Measurements from ENCODE around the gene SCAMP1.

The SCAMP1 gene

DNA sequence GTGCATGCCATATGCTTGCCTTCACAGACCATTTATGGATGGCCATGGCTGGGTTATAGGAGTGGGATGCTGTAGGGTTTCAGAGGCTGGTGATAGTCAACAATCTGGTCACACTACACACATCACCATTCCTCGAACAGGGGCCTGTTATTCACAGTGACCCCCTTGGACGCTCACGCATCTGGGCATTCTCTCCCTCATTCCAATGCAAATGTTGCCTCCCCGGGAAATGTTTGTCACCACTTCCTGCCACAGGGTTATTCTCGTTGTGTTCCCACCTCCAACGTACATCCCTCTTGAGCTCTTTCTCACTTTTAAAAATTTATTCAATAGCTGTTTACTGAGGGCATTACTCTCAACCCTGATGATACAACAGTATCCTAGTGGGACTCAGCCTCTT is 135.4 kb downstream of the SCAMP1 start:
- DNase-seq (ENCODE audit: low spot score) = no peak

DNA sequence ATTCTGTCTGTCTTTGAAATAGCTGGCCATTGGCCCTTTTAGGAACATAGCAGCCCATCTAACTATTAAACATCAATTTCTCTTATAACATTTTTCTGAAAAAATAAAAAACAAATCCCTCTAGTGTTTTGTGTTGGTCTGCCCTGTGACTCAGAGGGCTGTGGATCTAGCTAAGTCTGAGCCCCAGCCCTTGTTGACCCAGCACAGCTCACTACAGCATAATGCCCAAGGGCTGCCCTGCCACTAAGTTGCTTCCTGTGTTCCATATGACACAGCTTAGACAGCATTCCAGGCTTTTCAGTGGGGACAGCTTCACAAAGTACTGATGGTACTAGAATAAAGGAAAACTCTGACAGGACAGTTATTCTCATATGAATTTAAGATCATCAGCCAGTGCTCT is 136.0 kb downstream of the SCAMP1 start:
- no peak for DNase-seq (ENCODE audit: low spot score)

DNA sequence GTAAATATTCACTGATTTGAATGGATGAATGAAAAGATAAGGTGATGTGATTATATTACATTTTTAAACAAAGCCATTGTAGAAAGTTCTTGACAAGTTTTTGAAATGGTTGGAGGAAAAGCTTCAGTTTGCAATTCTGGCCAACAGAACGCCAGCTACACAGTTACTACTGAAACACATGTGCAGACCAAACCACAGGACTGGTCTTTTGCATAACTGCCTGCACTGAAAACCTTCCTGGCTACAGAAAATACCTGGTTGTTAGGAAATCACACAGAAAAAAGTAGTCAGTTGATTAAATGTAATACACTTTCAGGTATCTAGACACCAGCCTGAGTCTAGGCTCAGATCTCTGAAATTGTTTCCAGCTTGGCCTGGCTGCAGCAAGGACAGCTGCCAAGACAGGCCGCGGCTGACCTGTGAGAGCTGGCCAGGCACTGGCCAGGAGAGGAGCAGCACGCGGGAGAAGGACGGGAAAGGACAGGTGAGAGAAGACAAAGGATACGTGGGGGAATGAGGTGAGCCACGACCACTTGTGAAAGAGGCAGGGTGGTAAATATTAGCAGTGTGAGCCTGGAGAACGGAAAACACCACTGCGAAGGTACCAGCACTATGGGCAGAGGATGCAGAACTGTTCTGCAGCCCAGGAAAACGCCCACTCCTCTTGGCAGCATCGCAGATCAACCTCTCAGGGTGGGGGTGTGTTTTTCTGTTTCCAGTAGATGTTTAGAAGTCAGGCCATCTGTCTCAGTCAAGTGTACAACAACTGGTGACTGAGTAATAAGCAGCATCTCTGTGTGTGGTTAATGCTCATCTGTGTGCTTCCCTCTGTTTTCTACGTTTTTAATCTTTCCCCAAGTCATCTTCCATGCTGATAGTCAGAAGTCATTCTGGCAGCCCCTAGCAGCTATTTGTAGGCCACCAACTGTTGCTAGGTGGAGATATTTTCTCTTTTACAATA is 137.4 kb downstream of the SCAMP1 start:
- no peak for DNase-seq (ENCODE audit: low spot score)

DNA sequence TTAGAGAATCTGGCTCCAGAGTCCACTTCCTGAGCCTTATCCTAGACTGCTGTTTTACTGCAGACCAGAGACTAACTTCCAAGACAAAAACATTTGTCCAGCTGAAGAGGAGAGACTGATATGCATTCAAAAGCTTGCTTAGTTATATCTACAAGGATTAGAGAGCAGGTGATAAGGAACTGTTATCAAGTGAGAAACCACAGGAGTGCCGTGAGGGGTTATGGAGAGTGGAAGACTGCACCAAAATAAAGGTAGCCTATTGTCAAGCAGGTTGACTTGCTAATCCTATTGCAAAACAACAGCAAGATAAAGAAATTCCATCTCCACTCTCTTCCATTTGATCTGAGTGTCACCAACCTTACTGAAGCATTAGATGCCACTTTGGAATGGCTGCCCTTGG is 139.1 kb downstream of the SCAMP1 start:
- DNase-seq (ENCODE audit: low spot score) = no peak

DNA sequence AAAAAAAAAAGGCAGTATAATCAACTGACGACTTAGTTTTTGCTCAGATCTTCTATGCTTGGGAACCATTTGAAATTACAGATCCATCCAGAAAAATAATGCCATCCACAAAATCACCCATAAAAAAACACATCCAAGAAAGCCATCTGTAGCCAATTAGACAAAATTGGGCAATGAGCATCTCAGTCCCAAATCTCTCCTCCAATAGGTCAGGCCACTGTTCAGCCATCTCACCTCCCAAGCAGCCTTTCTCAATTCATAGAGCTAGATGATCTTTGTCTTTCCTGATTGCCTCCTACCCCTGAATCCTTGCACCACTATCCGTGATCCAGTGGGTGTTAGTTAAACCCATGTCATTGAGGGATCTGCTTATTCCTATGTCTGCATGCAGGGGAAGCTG is 139.6 kb downstream of the SCAMP1 start:
- DNase-seq (ENCODE audit: low spot score) = no peak

DNA sequence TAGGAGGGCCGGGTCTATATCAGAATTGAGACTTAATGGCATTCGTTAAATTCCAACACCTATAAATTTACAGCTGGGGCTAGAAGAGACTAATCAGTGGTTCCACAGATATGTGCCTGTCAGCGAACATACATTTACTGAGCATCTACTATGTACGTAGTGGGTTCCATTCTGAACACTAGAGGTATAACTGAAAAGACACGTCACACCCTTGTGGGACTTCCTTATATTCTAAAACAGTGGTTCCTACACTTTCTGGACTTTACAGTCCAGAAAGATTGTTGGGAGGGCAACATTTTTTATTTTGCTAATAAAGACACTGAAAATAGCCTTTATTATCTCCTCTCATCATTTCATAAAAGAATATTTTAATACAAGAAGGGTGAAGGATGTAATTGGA is 140.5 kb downstream of the SCAMP1 start:
- no peak for DNase-seq (ENCODE audit: low spot score)

DNA sequence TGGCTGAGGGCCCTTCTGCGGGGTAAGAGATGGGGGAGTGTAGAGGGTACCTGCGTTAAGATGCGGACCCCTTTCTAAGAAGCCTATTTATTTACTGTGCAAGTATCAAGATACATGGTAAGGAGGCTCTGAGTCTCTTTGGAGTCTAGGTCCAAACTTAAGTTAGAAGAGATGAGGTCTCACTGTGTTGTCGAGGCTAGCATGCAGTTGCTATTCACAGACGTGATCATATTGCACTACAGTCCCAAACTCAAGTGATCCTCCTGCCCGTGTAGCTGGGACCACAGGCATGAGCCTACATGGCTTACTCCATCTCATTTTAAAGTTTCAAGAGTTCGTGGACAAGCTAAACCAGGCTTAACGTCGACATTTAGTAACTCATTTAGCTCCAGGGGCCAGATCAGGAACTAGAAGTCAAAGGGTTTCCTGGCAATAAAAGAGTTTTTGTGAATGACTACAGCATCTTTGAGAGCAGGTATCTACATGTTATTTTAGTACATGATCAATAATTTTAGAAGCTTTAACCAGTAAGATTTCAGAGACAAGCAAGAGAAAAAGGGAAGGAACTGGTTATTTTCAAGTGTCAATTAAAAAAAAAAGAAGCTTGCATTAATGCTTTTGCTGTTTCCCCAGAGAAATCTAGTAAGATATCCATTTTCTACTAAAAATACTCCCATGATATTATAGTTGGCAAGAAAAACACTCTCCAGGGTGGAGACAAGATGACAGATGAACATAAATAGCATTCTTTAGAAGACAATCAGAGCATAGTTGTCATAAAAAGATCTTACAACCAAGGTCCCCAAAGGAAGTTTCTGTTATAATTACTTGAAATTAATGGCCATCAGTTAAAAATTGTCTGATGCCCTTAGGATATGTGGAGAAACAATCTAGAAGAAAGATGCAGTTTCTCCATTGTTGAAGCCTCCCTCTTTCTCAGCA is 141.3 kb downstream of the SCAMP1 start:
- no peak for DNase-seq (ENCODE audit: low spot score)

DNA sequence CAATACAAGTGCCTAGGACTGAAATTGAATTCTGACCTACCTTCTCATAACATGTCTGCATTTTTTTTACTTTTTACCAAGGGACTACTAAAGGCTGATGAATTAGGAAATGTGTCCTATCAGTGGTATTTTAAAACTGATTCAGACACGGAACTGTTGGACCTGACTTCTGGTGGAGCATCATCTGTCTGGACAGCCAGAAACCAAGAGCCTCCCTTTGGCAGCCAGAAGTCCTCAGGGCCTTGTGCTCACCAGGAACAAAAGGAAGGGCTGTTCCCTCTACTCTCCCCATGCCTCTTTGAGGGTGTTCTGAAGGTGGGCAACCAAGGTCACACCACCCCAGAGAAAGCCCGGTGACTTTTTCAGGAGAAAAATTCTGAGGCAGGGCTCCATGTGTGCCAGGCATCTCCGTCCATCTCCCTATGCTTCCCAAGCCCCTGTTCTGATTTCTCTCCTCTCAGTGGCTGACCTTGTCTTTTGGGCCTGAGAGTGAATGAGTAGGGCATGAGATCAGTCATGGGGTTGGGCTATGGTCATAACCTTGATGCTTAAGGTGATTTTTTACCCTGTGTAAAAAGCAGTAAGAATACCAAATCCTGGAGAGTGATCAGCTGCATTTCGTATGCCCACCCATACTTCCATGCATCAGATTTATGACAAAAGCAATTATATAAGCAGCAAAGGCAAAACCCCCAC is 143.7 kb downstream of the SCAMP1 start:
- DNase-seq (ENCODE audit: low spot score) = no peak

DNA sequence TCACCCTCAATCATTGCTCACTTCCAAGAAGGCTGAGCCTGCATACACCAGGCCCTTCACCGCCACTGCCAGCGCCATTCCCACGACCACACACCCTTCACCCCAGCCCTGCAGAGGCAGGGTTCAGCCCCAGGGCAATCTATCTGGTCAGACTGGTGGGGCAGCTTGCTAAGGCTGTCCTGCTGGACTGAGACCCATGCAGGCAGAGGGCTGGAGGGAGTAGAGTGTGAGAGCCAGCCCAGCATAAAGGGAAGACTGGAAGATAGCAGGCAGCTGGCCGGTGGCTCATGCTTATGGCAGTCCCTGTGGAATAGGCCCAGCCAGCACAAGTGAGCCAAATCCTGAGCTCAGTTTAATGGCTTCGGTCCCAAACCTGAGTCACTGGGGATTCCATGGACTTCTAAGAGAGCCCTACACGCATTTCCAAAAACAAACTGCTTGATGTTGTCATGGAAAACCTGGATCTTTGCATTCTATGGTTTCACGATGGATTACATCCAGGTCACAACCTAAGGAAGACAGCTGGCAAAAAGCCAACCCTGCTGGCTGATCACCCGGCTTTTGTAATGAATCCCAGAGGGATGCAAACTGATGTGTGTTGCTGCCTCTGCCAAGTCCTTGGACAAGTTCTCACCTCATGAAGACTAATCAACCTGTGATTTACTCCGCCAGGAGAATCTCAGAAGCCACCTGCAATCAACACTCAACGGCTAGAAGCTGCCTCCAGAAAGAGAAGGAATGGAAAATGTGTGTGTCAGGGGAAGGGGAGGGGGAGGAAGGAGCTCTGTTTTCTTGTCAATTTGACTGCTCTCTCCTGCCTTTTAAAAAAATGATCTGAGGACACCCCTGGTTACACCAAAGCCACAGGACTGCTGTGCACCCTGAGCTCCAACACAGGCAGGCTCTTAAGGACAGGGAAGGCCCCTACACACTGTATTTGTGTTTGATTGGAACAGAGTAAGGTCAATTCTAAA is 144.6 kb downstream of the SCAMP1 start:
- no peak for DNase-seq (ENCODE audit: low spot score)

DNA sequence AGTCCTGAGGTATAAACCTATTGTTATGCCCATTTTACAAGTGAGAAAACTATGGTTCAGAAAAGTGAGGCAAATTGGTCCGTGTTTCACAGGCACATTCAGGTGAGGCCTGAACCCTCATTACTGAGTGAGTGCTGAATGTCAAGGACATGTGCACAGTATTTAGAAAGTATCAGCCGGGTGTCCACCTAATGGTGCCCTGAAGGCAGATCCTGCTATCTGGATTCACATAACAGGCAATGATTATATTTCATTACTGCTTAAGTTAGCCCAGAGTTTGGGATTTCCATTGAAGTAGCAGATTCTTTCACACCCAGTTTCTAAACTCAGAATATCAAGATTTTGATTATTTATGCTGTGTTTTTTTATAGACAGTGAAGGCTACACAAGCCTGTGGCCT is 145.4 kb downstream of the SCAMP1 start:
- DNase-seq (ENCODE audit: low spot score) = no peak

DNA sequence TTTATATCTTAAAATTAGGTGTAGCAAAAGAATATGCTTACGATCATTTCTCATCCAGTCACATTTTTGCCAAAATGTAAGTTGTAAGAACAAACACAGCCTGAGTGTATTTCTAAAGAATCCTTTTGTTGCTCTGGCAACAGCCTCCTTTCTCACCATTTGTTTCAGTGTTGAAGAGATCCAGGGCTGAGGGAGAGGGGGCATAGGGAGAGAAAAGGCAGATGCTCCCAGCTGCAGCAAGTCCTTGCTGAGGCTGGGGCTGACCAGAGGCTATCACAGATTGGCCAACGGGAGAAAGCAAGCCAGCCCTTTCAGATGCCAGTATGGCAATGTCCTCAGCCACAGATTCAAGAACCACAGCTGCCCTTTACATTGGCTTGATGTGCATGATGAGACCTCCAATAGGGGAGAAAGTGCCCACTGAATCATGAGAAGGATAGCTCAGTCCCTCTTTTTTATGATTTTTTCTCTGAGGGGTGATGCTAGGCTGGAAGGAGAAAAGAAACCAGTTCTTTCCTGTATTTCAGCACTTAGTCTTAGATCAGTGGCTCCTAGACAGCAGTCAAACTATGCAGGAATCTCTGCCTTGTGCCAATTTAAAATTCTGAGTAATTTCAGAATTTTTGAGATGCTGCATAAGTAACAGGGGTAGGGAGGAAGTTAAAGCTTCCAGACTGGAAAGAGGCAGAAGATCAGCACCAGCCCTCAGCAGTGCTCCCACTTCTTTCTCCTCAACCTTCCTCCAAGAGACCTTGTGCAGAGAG is 146.0 kb downstream of the SCAMP1 start:
- DNase-seq (ENCODE audit: low spot score) = no peak

DNA sequence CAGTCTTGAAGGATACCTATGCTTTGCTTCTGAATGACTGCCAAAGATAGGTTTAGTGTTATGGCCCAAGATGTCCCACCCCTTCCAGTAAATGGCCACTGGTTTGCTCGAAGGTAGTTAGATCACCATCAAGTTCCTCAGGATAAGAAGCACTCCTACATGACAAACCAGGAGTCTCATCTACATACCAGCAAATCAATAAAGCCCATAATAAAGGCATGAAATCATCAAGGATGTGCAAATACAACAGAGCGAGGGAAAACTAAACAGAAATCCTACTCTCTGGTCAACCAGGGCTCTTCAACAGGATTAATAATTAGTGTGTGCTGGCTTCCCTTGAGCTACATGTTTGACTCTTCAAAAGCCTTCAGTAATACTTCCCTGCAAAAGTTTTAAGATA is 147.1 kb downstream of the SCAMP1 start:
- DNase-seq (ENCODE audit: low spot score) = no peak

DNA sequence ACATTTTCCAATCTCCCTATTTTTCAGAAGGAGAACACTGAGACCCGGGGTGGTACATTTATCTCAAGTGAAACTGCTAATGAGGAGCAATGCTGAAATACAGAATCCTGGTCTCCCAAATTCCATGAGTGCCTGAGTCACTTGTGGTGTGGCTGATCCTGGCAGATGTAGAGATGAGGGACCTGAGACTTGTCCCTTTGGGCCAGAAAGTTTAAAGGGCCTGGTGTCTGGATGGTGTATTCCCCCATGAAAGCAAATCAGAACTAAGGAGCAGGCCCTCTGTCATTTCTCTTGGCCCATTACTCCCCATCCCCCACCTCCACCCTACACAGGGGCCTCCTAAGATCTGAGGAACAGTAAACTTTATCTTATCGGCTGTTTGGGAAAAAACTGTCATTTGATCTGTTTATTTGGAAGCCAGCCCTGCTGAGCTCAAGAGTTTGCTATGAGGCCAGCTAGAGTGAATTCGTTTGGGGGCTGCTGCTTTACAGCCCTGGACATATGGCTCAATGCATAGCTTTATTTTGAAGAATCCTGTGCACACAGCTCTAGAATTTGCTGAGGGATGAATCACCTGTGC is 147.9 kb downstream of the SCAMP1 start:
- DNase-seq (ENCODE audit: low spot score) = no peak

DNA sequence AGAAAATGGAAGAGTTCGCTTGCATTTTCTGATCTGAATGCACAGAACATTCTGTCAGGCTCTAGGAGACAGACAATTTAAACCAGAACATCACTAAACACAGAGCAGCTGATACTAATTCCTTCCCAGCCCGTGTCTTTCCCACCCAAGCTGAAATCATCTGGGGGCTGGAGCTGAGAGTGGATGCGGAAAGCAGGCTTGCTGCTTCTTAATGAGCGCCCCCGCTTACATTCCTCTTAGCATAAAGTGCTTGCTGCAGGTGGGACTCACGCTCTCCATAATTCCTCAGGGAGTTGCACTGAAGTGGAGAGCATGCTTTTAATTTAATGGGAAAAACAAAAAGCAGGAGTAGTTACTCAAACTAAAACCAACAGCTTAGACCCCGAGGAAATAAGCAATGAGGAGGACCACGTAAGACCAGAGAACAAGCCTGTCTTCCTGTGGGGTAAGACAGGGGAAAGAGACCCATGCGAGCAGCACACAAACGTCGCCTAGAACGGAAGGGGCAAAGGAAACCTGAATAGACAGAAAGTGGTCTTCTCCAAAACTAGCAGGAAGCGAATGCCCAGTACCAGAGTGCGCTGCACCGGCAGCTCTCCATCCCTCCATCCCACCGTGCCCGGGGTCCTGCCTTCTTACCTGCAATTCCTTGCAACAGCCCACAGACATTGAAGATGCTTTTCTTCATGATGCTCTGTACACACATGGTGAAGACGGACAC is 148.9 kb downstream of the SCAMP1 start:
- DNase-seq (ENCODE audit: low spot score) = no peak

DNA sequence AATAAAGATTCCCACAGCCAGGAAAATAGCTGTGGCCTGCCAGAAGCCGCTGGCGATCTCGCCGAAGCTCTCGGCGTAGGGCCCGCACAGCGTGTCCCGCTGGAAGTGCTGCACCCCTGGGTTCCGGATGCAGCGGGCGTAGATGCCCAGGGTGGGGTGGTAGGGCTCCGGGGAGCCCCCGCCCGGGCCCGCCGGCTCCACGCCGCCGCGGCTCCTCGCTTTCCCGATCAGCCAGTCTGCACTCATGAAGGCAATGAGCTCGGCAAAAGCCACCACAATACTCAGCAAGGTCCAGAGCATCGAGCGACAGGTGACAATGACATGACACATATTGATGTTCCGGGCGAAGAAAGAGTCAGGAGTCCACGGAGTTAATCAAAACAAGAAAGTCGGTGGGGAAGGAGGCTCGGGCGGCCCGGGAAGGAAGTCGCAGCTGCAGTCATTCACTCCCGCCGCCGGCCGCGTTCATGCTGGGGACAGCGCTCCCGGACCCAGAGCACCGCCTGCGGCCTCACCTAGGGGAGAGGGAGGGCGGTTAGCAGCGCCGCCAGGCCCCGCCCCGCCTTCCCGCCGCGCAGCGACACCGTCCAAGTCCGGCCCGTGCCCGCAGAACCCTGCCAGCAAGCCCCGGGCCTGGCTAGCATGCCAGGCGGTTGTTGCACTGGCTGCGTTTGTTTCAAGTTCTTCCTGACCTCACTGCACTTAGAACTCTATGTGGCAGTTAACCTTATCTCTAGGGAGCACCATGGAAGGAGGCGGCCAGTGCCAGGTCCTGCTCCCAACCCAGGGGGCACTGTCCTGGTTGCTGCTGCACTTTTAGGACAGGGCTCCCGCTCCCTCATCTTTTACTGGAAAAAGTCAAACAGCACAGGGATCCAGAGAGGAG is 149.7 kb downstream of the SCAMP1 start:
- DNase-seq (ENCODE audit: low spot score) = peak; percentile 76

DNA sequence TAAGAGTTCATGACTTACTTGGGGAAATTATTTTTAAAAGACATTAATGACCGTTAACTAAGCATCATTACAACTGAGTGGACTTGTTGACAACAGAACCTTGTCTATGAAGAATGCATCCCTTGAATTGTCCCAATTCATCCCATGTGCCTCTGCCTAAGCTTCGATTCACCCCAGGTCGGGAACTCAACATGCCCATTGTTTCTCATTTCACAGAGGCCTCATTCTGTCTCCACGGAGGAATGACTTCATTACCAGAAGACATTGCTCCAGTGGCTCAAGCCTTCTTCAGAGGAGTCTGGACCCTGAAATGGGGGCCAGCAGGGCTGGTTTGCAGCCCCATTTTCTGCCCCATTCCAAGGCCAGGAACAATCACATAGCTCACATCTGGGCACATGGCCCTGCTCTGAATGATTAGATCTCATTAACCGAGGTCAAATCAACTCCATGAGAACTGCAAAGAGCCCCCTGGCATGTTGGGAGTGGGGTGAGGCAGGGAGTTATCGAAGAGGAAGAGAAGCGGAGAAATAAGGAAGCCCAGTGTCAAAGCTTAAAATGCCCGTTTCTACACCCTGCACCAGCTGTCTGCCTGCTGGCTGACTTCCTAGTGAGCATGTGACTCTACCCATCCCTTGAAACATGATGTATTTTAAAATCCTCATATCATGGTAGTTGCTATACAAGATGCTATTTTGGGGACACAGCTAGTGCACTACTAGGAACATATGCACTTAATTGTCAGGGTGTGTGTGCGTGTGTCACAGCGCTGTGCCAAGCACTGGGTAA is 150.9 kb downstream of the SCAMP1 start:
- no peak for DNase-seq (ENCODE audit: low spot score)

DNA sequence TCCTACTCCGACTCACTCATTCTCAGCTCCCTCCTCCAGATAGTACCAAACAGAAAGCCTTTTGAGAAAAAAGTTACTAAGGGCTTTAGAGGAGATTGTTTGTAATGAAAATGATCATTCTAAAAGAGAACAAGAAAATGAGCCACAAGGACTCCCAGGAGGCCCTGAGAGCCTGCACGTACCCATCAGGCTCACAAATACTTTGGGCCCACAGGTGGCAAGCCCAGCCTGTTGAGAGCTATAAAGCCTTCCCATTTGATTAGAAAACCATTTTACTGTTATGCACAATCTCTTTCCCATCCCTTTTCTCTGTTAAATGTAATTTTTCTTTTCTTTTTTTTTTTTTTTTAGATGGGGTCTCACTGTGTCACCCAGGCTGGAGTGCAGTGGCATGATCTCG is 152.0 kb downstream of the SCAMP1 start:
- DNase-seq (ENCODE audit: low spot score) = no peak

Data from ecto neural progenitor cell (in vitro differentiated cells).